Heart right ventricle (tissue), 16 donors: ENCODE measurements around the gene PLTP. TPM values are rescaled to one million over a fixed set of nuclear protein-coding genes. Genes with fewer than 3 reads are reported as not detected.
"Not testable (repeated sequence)": the region's sequence is repeated elsewhere in the genome, so short reads cannot be mapped to it uniquely, and the experiment has no call there.

Experiments
- ATAC-seq, 8 donors: fragments of 200-7000 bp; cut with Tn5 transposase; one replicate each; pipeline ENCODE4 v1.9.1; 2020; ENCODE audit warnings: mild to moderate bottlenecking in 8 of 8, moderate library complexity in 8 of 8, moderate number of reproducible peaks in 1 of 8
- DNase-seq, 2 donors: peaks; one replicate each; pipeline ENCODE4 v3.0.0-alpha.2; 2020
- H3K27ac ChIP-seq, 10 donors: fragments of 200-600 bp; sonication (generic) in 2 of 10; one replicate each; pipeline versions ENCODE4 v1.5.0 to v1.8.0; 2020 to 2022; ENCODE audit warnings: mild to moderate bottlenecking in 3 of 10
- H3K27me3 ChIP-seq, 7 donors: fragments of 200-600 bp; one replicate each; pipeline ENCODE4 v1.8.0; 2021 to 2022; ENCODE audit warnings: mild to moderate bottlenecking in 2 of 7
- H3K36me3 ChIP-seq, 9 donors: fragments of 200-600 bp; sonication (generic) in 1 of 9; one replicate each; pipeline versions ENCODE4 v1.5.0 to v1.8.0; 2020 to 2022; ENCODE audit warnings: mild to moderate bottlenecking in 2 of 9
- H3K4me1 ChIP-seq, 9 donors: fragments of 200-600 bp; sonication (generic) in 1 of 9; one replicate each; pipeline versions ENCODE4 v1.5.0 to v1.8.0; 2020 to 2022; ENCODE audit warnings: mild to moderate bottlenecking in 4 of 9
- H3K4me3 ChIP-seq, 10 donors: fragments of 200-600 bp; sonication (generic) in 2 of 10; one replicate each; pipeline versions ENCODE4 v1.5.0 to v1.8.0; 2020 to 2022; ENCODE audit warnings: mild to moderate bottlenecking in 7 of 10, moderate library complexity in 2 of 10
- H3K9me3 ChIP-seq, 11 donors: fragments of 200-600 bp in 10 of 11; sonication (generic) in 2 of 11; one replicate each; pipeline versions ENCODE4 v1.5.0 to v1.8.0; 2013 to 2022; ENCODE audit warnings: mild to moderate bottlenecking in 2 of 11, control low read depth in 1 of 11, moderate library complexity in 1 of 11
- CTCF ChIP-seq, 9 donors: fragments of 200-600 bp; sonication (generic) in 2 of 9; IDR thresholded peaks; one replicate each; pipeline versions ENCODE4 v1.5.0 to v1.8.0; 2021 to 2022; ENCODE audit warnings: antibody characterized with exemption in 9 of 9, mild to moderate bottlenecking in 5 of 9, moderate library complexity in 1 of 9
- WGBS, 2 donors: extraction: QIAGEN DNeasy Blood & Tissue Kit; methylation state at CpG; one replicate each; pipeline ENCODE4 v1.1.7; 2013; ENCODE audit warnings: inconsistent platforms in 1 of 2; 5-methylcytosine and 5-hydroxymethylcytosine counted together
- intact Hi-C, 10 donors: fragments of 100-400 bp; cut with DNase I; formaldehyde crosslinking; loops; one replicate each; pipeline versions ENCODE4 v1.11.1 to v1.14.2; 2022
- polyA plus RNA-seq, 2 donors: library from polyadenylated mRNA; stranded (reverse); fragments of 200-250 nt; gene quantifications; one replicate each; pipeline ENCODE4 v1.2.3, GENCODE V29; 2013
- total RNA-seq, 10 donors: library from RNA; stranded (reverse); fragmentation: NEBNext Ultra II Directional in 3 of 10; extraction: Animal tissue kit (Norgen Biotek cat#: 25700) in 3 of 10; gene quantifications; one replicate each; pipeline versions ENCODE4 v1.2.1 to v1.2.4, GENCODE V29; 2021 to 2023
- donor health status: Arrhythmogenic right ventricular cardiomyopathy.
- donor health status: ischemic (EF 13 %, LVEDD 7.1; RV severe dilation, severe dysfunction).
- donor health status: healthy with polysubstance abuse.
- donor health status: DM: no; HTN: yes; CAD: no.
- donor health status: DM: no; HTN: no; CAD: no.
- donor health status: ischemic (EF 25% LVEDD 6.9; RV normal size, moderate dysfunction).
- donor health status: ischemic (EF 25% LVEDD 5.7; RV mildly dilated, moderate dysfunction).
- donor health status: healthy.
- donor health status: DM: yes; HTN: yes; CAD: no.
- donor health status: Ischemic cardiomyopathy.
- donor health status: ischemic (EF 35%, LVEDD 5.7; RV mildly dilated, moderate dysfunction).
- donor health status: nonischemic (EF 11% LVEDD 7.7; RV severe dilation, severe dysfunction).
- donor health status: DM: yes; HTN: yes; CAD: no.
- donor health status: PGD.
- donor health status: ischemic (EF 29% LVEDD 5.4; RV normal size, mild dysfunction).
- donor health status: nonischemic (EF 23%, LVEDD 6.1; RV moderate dilation, normal function).

The PLTP gene
- total and polyA plus RNA-seq, 12 donors, result 10.7 to 230 (median 40.4) TPM

GRCh38 chr20:45958593-45958992, 46.6 kb upstream of the PLTP start:
- no peaks in the 10 kb centered on the region for H3K4me1 ChIP-seq
- DNase-seq (no peak), ATAC-seq (no peak)
- peaks cover 0 to 6% (median 0%) of the 10 kb centered on the region in 11 donors for H3K9me3 ChIP-seq
- intact Hi-C loops, result no loop called here
- peaks cover 0 to 100% (median 73%) of the 10 kb centered on the region in 9 donors for H3K36me3 ChIP-seq
- no peak overlapping the region for H3K4me3 ChIP-seq
- no peak for TF ChIP-seq CTCF (IDR thresholded peaks at IDR 0.05)
- H3K27ac ChIP-seq, result no peak overlapping the region
- H3K27me3 ChIP-seq, result no peaks in the 10 kb centered on the region
- WGBS, 2 donors, result 97 to 100% methylated on average over 4 of the region's 4 CpGs

DNA sequence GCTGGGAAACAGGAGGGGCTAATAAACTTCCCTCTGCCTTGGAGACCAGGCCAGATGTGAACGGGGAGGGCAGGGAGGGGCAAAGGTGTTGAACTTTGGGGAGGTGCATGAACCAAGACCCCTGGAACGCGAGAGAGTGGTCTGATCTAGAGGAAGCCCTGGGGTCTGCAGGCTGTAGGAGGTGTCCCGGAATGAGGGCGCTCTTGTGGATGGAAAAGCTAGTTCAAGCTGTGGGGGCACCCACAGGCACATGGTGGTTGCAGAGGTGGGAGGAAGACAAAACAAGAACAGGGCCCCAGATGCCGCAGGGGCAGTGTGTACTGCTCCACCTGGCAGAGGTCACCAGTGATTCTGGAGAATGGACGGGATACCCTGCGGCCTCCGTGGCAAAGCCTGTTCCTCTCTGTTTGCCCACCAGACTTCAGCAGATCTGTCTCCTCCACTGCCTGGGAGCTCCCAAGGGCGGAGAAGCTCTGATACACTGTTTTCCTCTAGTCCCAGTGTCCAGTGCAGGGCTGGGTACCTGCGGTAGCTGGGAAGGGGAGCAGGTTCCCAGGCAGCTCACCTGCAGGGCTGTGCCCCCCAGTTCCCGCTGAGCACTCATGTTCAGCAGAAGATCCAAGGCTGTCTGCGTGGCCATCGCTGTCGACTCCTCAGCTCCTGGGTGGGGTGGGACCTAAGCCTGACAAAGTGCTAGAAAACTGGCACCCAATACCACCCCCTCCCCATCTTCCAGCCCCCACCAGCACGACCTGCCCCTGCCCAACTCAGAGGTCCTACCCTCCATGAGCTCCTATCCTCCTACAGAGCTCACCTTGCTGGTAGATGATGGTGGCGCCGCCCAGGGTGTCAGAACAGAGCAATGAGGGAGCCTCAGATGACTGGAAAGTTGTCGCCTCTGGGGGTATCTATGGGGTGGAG, 45.3 kb upstream of the PLTP start:
- H3K36me3 ChIP-seq, result peaks cover 0 to 100% (median 76%) of the 10 kb centered on the region in 9 donors
- ATAC-seq (no peak), DNase-seq (no peak)
- peaks cover 0 to 6% (median 0%) of the 10 kb centered on the region in 11 donors for H3K9me3 ChIP-seq
- no peak overlapping the region for H3K27ac ChIP-seq
- no peak for TF ChIP-seq CTCF (IDR thresholded peaks at IDR 0.05)
- no peaks in the 10 kb centered on the region for H3K27me3 ChIP-seq
- no peaks in the 10 kb centered on the region for H3K4me1 ChIP-seq
- H3K4me3 ChIP-seq, result no peak overlapping the region
- intact Hi-C loops, result no loop called here
- WGBS, 2 donors, result 86 to 90% methylated on average over 19 of the region's 19 CpGs

GRCh38 chr20:45956326-45956725, 44.4 kb upstream of the PLTP start:
- ATAC-seq, H3K27ac ChIP-seq, DNase-seq, intact Hi-C loops, H3K4me3 ChIP-seq, H3K27me3 ChIP-seq, H3K4me1 ChIP-seq, H3K9me3 ChIP-seq: not testable (repeated sequence)
- WGBS, 2 donors, result 93 to 94% methylated on average over 10 of the region's 10 CpGs
- peaks cover 4 to 100% (median 76%) of the 10 kb centered on the region in 9 donors for H3K36me3 ChIP-seq

DNA sequence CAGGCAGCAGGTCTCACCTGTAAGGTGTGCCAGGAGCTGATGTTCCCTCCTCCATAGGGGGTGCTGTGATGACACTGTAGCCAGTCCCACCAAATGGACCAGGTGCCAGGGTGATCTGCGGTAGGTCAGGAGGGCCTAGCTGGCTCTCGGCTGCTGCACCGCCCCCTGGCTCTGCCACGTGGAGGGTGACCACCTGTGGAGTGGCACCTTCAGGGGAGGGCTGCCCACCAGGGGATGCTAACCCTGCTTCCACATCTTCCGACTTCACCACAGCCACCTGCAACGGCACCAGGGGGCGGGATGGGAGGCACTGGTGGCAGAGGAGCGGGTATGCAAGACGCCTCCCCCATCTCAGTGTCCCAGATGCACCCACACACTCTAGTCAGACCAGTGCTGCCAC, 41.7 kb upstream of the PLTP start:
- DNase-seq, result no peak
- ATAC-seq, result peak in 1 of 8 donors; percentile 5
- WGBS, 2 donors, result 93 to 94% methylated on average over 9 of the region's 9 CpGs
- intact Hi-C loops, result no loop called here
- Histone ChIP-seq H3K4me3 (no peak overlapping the region), H3K9me3 (peaks cover 0 to under 1% (median 0%) of the 10 kb centered on the region in 11 donors), H3K27me3 (no peaks in the 10 kb centered on the region), H3K36me3 (peaks cover 4 to 100% (median 70%) of the 10 kb centered on the region in 9 donors), H3K4me1 (no peaks in the 10 kb centered on the region), H3K27ac (no peak overlapping the region)
- TF ChIP-seq CTCF (IDR thresholded peaks at IDR 0.05), result no peak

DNA sequence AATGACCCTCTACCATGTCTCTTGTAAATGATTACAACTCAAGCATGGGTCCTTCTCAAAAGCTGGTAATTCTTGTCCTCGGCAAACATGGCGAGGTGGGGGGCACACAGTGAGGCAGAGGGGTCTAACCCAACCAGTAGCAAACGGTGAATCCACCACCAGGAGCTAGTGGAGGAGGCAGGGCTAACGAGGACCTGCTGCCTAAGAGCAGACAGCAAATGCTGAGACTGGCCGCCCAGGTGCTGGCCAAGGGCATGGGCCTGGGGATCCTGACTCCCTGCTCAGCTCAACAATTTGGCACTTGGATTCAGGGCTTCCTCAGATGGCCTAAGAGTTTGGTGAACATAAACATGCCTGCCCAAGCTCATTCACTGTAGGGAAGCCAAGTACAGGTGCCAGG, 40.9 kb upstream of the PLTP start:
- Histone ChIP-seq H3K36me3 (peaks cover 4 to 100% (median 70%) of the 10 kb centered on the region in 9 donors), H3K4me3 (no peak overlapping the region), H3K27me3 (no peaks in the 10 kb centered on the region), H3K9me3 (no peaks in the 10 kb centered on the region), H3K4me1 (no peaks in the 10 kb centered on the region), H3K27ac (no peak overlapping the region)
- 95 to 97% methylated on average over 5 of the region's 5 CpGs for WGBS, 2 donors
- intact Hi-C loops, result no loop called here
- ATAC-seq (no peak), DNase-seq (no peak)
- no peak for TF ChIP-seq CTCF (IDR thresholded peaks at IDR 0.05)
